H9 (cell line): ENCODE data around the gene LMBRD2. TPM values are rescaled to one million over a fixed set of nuclear protein-coding genes. Genes with fewer than 3 reads are reported as not detected.

Experiments used
- DNase-seq: peaks from one replicate; pipeline ENCODE4 v3.0.0-alpha.2; 2017
- H2AFZ ChIP-seq: one replicate; pipeline ENCODE4 v1.6.1; 2013; ENCODE audit warnings: mild to moderate bottlenecking, low read length, control low read depth, moderate library complexity
- H2AK5ac ChIP-seq: 2 replicates; pipeline ENCODE4 v1.6.1; 2013; ENCODE audit warnings: low read length, control low read depth, mixed read lengths; ENCODE audit not compliant: insufficient read length
- H2BK120ac ChIP-seq: one replicate; pipeline ENCODE4 v1.6.1; 2013; ENCODE audit warnings: low read depth, mild to moderate bottlenecking, low read length, control low read depth, inconsistent platforms; ENCODE audit not compliant: poor library complexity, severe bottlenecking
- H2BK12ac ChIP-seq: 2 replicates; pipeline ENCODE4 v1.6.1; 2013; ENCODE audit warnings: low read length, control low read depth, mixed read lengths, low read depth; ENCODE audit not compliant: insufficient read length
- H2BK15ac ChIP-seq: 2 replicates; pipeline ENCODE4 v1.6.1; 2013; ENCODE audit warnings: low read depth, low read length, control low read depth
- H2BK20ac ChIP-seq: one replicate; pipeline ENCODE4 v1.6.1; 2013; ENCODE audit warnings: low read depth, mild to moderate bottlenecking, low read length, control low read depth, inconsistent platforms; ENCODE audit not compliant: poor library complexity, severe bottlenecking
- H2BK5ac ChIP-seq: 2 replicates; pipeline ENCODE4 v1.6.1; 2013; ENCODE audit warnings: low read length, control low read depth, mixed read lengths; ENCODE audit not compliant: insufficient read length
- H3K14ac ChIP-seq: 2 replicates; pipeline ENCODE4 v1.6.1; 2013; ENCODE audit warnings: low read length, control low read depth; ENCODE audit not compliant: insufficient read depth
- H3K18ac ChIP-seq: 2 replicates; pipeline ENCODE4 v1.6.1; 2013; ENCODE audit warnings: low read depth, mild to moderate bottlenecking, mixed read lengths, low read length, control low read depth; ENCODE audit not compliant: insufficient read length
- H3K23ac ChIP-seq: 2 replicates; pipeline ENCODE4 v1.6.1; 2013; ENCODE audit warnings: low read length, control low read depth, mixed read lengths, low read depth; ENCODE audit not compliant: insufficient read length
- H3K23me2 ChIP-seq: 2 replicates; pipeline ENCODE4 v1.6.1; 2013; ENCODE audit warnings: low read depth, mild to moderate bottlenecking, mixed read lengths, low read length, control low read depth; ENCODE audit not compliant: insufficient read length, poor library complexity, severe bottlenecking
- H3K27ac ChIP-seq: 2 replicates; pipeline ENCODE4 v1.5.1; 2013; ENCODE audit warnings: low read length, control low read depth, mixed read lengths, low read depth; ENCODE audit not compliant: insufficient read length
- H3K27me3 ChIP-seq: 2 replicates; pipeline ENCODE4 v1.6.1; 2013; ENCODE audit warnings: low read length, control low read depth, inconsistent platforms; ENCODE audit not compliant: insufficient read depth
- H3K4ac ChIP-seq: 2 replicates; pipeline ENCODE4 v1.6.1; 2013; ENCODE audit warnings: low read depth, mild to moderate bottlenecking, control low read depth, inconsistent platforms, low read length, moderate library complexity
- H3K4me1 ChIP-seq: 2 replicates; pipeline ENCODE4 v1.6.1; 2013; ENCODE audit warnings: low read length, control low read depth, inconsistent platforms; ENCODE audit not compliant: insufficient read depth
- H3K4me2 ChIP-seq: 2 replicates; pipeline ENCODE4 v1.6.1; 2013; ENCODE audit warnings: low read length, control low read depth, mixed read lengths; ENCODE audit not compliant: insufficient read length, insufficient read depth
- H3K56ac ChIP-seq: 2 replicates; pipeline ENCODE4 v1.6.1; 2013; ENCODE audit warnings: low read depth, mild to moderate bottlenecking, mixed read lengths, low read length, control low read depth; ENCODE audit not compliant: insufficient read length
- H3K79me1 ChIP-seq: 2 replicates; pipeline ENCODE4 v1.6.1; 2013; ENCODE audit warnings: low read depth, mild to moderate bottlenecking, moderate library complexity, low read length, control low read depth, inconsistent platforms; ENCODE audit not compliant: insufficient read depth, poor library complexity, severe bottlenecking
- H3K79me2 ChIP-seq: 2 replicates; pipeline ENCODE4 v1.6.1; 2013; ENCODE audit warnings: low read length, control low read depth, inconsistent platforms; ENCODE audit not compliant: insufficient read depth
- H3K9ac ChIP-seq: 2 replicates; pipeline ENCODE4 v1.6.1; 2013; ENCODE audit warnings: low read length, control low read depth, mixed read lengths; ENCODE audit not compliant: insufficient read length; ENCODE audit errors: extremely low read depth
- H3K9me3 ChIP-seq: one replicate; pipeline ENCODE4 v1.6.1; 2013; ENCODE audit warnings: low read depth, low read length, inconsistent platforms; ENCODE audit not compliant: control insufficient read depth
- H3T11ph ChIP-seq: one replicate; pipeline ENCODE4 v1.6.1; 2013; ENCODE audit warnings: mild to moderate bottlenecking, low read length, control low read depth, inconsistent platforms
- H4K20me1 ChIP-seq: one replicate; pipeline ENCODE4 v1.6.1; 2013; ENCODE audit not compliant: control insufficient read depth, insufficient read length, insufficient read depth
- H4K5ac ChIP-seq: 2 replicates; pipeline ENCODE4 v1.6.1; 2013; ENCODE audit warnings: low read depth, mild to moderate bottlenecking, mixed read lengths, low read length, control low read depth; ENCODE audit not compliant: insufficient read length
- H4K8ac ChIP-seq: replicated peaks from 2 replicates; pipeline ENCODE4 v1.6.1; 2013; ENCODE audit warnings: low read length, control low read depth, mixed read lengths, low read depth; ENCODE audit not compliant: insufficient read length
- H4K91ac ChIP-seq: 2 replicates; pipeline ENCODE4 v1.6.1; 2013; ENCODE audit warnings: low read depth, mild to moderate bottlenecking, moderate library complexity, mixed read lengths, low read length, control low read depth; ENCODE audit not compliant: insufficient read length
- H3K27ac Mint-ChIP-seq, 3 experiments: 2 replicates in 2 of 3; 3 replicates in 1 of 3; pipeline ENCODE4 v1.8.0; 2020 to 2021; ENCODE audit warnings: mixed read lengths in 3 of 3, mild to moderate bottlenecking in 1 of 3, moderate library complexity in 1 of 3
- H3K27me3 Mint-ChIP-seq: 2 replicates; pipeline ENCODE4 v1.8.0; 2021; ENCODE audit warnings: low read depth, mild to moderate bottlenecking, moderate library complexity, mixed read lengths
- H3K36me3 Mint-ChIP-seq, 3 experiments: 2 replicates in 2 of 3; 3 replicates in 1 of 3; pipeline ENCODE4 v1.8.0; 2020 to 2021; ENCODE audit warnings: low read depth in 3 of 3, mixed read lengths in 3 of 3; ENCODE audit not compliant: insufficient read depth in 1 of 3
- H3K4me1 Mint-ChIP-seq, 2 experiments: 2 replicates each; pipeline ENCODE4 v1.8.0; 2020; ENCODE audit warnings: mixed read lengths in 2 of 2
- H3K4me3 Mint-ChIP-seq, 2 experiments: 2 replicates in 1 of 2; 3 replicates in 1 of 2; pipeline ENCODE4 v1.8.0; 2020 to 2021; ENCODE audit warnings: mild to moderate bottlenecking in 2 of 2, mixed read lengths in 2 of 2, moderate library complexity in 1 of 2
- H3K9me3 Mint-ChIP-seq, 2 experiments: 2 replicates in 1 of 2; 3 replicates in 1 of 2; pipeline ENCODE4 v1.8.0; 2020; ENCODE audit warnings: mild to moderate bottlenecking in 2 of 2, mixed read lengths in 2 of 2, moderate library complexity in 1 of 2
- CTCF ChIP-seq: fragments of 200-600 bp; sonication (generic); conservative IDR thresholded peaks from 3 replicates; pipeline ENCODE4 v1.8.0; 2021; ENCODE audit warnings: antibody characterized with exemption, mild to moderate bottlenecking
- WGBS: extraction: QIAGEN DNeasy Blood & Tissue Kit; methylation state at CpG from one replicate; pipeline ENCODE4 v1.1.7; 2013; ENCODE audit warnings: missing lambda C conversion rate, low lambda C conversion rate, mixed read lengths; ENCODE audit not compliant: insufficient read length; ENCODE audit errors: extremely low coverage; 5-methylcytosine and 5-hydroxymethylcytosine counted together
- total RNA-seq: library from RNA; stranded (reverse); gene quantifications from 2 replicates; pipeline ENCODE4 v1.2.1, GENCODE V29; 2021

The LMBRD2 gene
- total RNA-seq, 1 experiment from 2014 or later = 5.3 TPM

- Mint-ChIP-seq H3K4me1 (peaks cover 0 to 3% of the 10 kb centered on the region in 2 experiments; a peak in 3 of 4 replicates), H3K9me3 (no peaks in the 10 kb centered on the region; a peak in 1 of 5 replicates), H3K36me3 (peaks cover 0 to 8% (median 0%) of the 10 kb centered on the region in 3 experiments; a peak in 3 of 7 replicates), H3K4me3 (no peak overlapping the region), H3K27ac (no peak overlapping the region), H3K27me3 (no peaks in the 10 kb centered on the region)
- no peaks in the 10 kb centered on the region for H3K79me2 ChIP-seq
- H2BK12ac ChIP-seq = no peak overlapping the region
- H3K27me3 ChIP-seq = no peaks in the 10 kb centered on the region
- H2BK120ac ChIP-seq = no peak overlapping the region
- H3K4me1 ChIP-seq = no peaks in the 10 kb centered on the region
- no peaks in the 10 kb centered on the region for H3K23me2 ChIP-seq
- H4K8ac ChIP-seq = no peak overlapping the region
- H2BK20ac ChIP-seq = no peak overlapping the region
- H3K4me2 ChIP-seq = no peak overlapping the region
- no peak overlapping the region for H3K4ac ChIP-seq
- no peak overlapping the region for H3K23ac ChIP-seq
- H3K9ac ChIP-seq = no peak overlapping the region
- H3K27ac ChIP-seq = no peak overlapping the region
- no peak overlapping the region for H2BK5ac ChIP-seq
- DNase-seq = no peak
- H2AFZ ChIP-seq = no peak overlapping the region
- no peak overlapping the region for H3K18ac ChIP-seq
- TF ChIP-seq CTCF = no peak
- no peaks in the 10 kb centered on the region for H4K20me1 ChIP-seq
- no peaks in the 10 kb centered on the region for H3K79me1 ChIP-seq
- H3T11ph ChIP-seq = no peak overlapping the region
- no peak overlapping the region for H4K91ac ChIP-seq
- no peak overlapping the region for H2AK5ac ChIP-seq
- H3K9me3 ChIP-seq = no peaks in the 10 kb centered on the region
- no peak overlapping the region for H3K14ac ChIP-seq
- WGBS = no CpG with 5 or more reads among the region's 1 CpG
- H2BK15ac ChIP-seq = no peak overlapping the region
- H3K56ac ChIP-seq = no peak overlapping the region
- H4K5ac ChIP-seq = no peak overlapping the region
Measured at GRCh38 chr5:36125868-36126267, 25.8 kb downstream of the LMBRD2 start.
